ENCODE measurements around the gene OAS3. TPM values are rescaled to one million over a fixed set of nuclear protein-coding genes. Genes with fewer than 3 reads are reported as not detected.

The OAS3 gene
- total RNA-seq, 1 donor from 2014 or later, result 7.0 TPM

- H3K4me1 ChIP-seq, result no peaks in the 10 kb centered on the region
- intact Hi-C loops (cut with DNase I), result no loop called here
- peaks cover 13 to 19% of the 10 kb centered on the region in 2 donors for H3K36me3 ChIP-seq
- no peak overlapping the region for H3K27ac ChIP-seq
- H3K4me3 ChIP-seq, result no peak overlapping the region
- H3K27me3 ChIP-seq, result no peaks in the 10 kb centered on the region
- no peak for TF ChIP-seq CTCF (IDR thresholded peaks at IDR 0.05)
- no peaks in the 10 kb centered on the region for H3K9me3 ChIP-seq
- DNase-seq (ENCODE audit: low spot score in 2 of 2), result peak in 1 of 2 donors; percentile 31
Observed at GRCh38 chr12:112998987-112999767, 60.9 kb downstream of the OAS3 start.

DNA sequence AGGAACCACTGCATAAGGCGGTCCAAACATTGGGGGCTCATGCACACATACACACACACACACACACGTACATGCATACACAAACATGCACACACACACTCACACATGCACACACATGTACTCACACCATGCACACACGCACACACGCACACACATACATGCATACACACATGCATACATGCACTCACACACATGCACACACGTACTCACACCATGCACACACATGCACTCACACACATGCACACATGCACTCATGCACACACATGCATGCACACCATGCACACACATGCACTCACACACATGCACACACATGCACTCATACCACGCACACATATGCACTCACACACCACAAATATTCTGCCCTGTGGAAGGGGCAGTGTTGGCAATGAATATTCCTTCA is 62.2 kb downstream of the OAS3 start:
- H3K27ac ChIP-seq, result no peak overlapping the region
- H3K4me3 ChIP-seq, result no peak overlapping the region
- no peaks in the 10 kb centered on the region for H3K9me3 ChIP-seq
- intact Hi-C loops (cut with DNase I), result no loop called here
- no peaks in the 10 kb centered on the region for H3K27me3 ChIP-seq
- H3K4me1 ChIP-seq, result no peaks in the 10 kb centered on the region
- TF ChIP-seq CTCF (IDR thresholded peaks at IDR 0.05), result no peak
- H3K36me3 ChIP-seq, result peaks cover 18 to 19% of the 10 kb centered on the region in 2 donors
- peak in 1 of 2 donors; percentile 8 for DNase-seq (ENCODE audit: low spot score in 2 of 2)

- Histone ChIP-seq H3K9me3 (no peaks in the 10 kb centered on the region), H3K27ac (no peak overlapping the region), H3K36me3 (peaks cover 21 to 26% of the 10 kb centered on the region in 2 donors), H3K27me3 (no peaks in the 10 kb centered on the region), H3K4me1 (no peaks in the 10 kb centered on the region), H3K4me3 (no peak overlapping the region)
- intact Hi-C loops (cut with DNase I), result no loop called here
- DNase-seq (ENCODE audit: low spot score in 2 of 2), result peak in 1 of 2 donors; percentile 28
- TF ChIP-seq CTCF (IDR thresholded peaks at IDR 0.05), result no peak
Observed at GRCh38 chr12:113002155-113002554, 63.9 kb downstream of the OAS3 start.

DNA sequence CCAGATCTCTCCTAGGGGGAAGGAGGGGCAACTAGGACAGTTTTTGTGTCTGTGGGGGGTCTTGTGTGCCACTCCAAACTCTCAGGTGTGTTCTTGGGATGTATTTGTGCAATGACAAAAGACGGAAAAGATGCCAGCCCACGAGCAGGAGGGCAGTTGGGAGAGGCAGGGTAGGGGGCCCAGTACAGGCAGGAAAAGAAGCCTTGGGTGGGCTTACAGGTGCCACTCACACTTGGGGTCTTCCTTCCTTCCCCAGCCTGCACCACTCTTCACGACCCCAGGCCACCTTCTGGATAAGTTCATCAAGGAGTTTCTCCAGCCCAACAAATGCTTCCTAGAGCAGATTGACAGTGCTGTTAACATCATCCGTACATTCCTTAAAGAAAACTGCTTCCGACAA is 64.4 kb downstream of the OAS3 start:
- Histone ChIP-seq H3K27me3 (no peaks in the 10 kb centered on the region), H3K4me1 (no peaks in the 10 kb centered on the region), H3K27ac (no peak overlapping the region), H3K36me3 (peaks cover 18 to 21% of the 10 kb centered on the region in 2 donors), H3K9me3 (no peaks in the 10 kb centered on the region), H3K4me3 (no peak overlapping the region)
- peak in 1 of 2 donors; percentile 12 for DNase-seq (ENCODE audit: low spot score in 2 of 2)
- intact Hi-C loops (cut with DNase I), result no loop called here
- no peak for TF ChIP-seq CTCF (IDR thresholded peaks at IDR 0.05)

DNA sequence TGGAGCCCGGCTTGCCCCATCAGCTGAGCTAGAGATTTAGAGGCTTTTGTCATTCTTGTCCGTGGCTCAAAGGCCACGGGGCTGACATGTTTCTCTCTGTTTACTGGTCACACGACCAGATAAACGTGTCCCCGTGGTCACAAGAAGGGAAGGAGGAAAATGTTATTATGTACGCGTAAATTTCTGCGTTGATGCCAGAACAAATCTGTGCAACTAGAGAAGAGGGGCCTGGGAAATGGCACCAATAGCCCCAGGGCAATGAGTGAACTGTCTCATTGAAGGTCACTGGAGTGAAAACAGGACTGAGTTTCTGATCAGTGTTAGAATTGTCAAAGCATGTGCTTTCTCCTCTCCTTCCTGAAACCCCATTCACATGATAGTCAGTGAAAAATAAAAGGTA is 65.4 kb downstream of the OAS3 start:
- Histone ChIP-seq H3K27me3 (no peaks in the 10 kb centered on the region), H3K36me3 (peaks cover 13 to 19% of the 10 kb centered on the region in 2 donors), H3K4me3 (no peak overlapping the region), H3K27ac (no peak overlapping the region), H3K9me3 (no peaks in the 10 kb centered on the region), H3K4me1 (no peaks in the 10 kb centered on the region)
- TF ChIP-seq CTCF (IDR thresholded peaks at IDR 0.05), result no peak
- DNase-seq (ENCODE audit: low spot score in 2 of 2), result peak in 1 of 2 donors; percentile 2
- intact Hi-C loops (cut with DNase I), result no loop called here

Measured in ascending aorta (tissue), 2 donors.